GOT3 (cell line): ENCODE results near the gene RBM26.

Source experiments
- DNase-seq: peaks from one replicate; lab custom pipeline; 2025; ENCODE audit warnings: mixed read lengths; lab: John Stamatoyannopoulos, UW

Gene RBM26, protein sequence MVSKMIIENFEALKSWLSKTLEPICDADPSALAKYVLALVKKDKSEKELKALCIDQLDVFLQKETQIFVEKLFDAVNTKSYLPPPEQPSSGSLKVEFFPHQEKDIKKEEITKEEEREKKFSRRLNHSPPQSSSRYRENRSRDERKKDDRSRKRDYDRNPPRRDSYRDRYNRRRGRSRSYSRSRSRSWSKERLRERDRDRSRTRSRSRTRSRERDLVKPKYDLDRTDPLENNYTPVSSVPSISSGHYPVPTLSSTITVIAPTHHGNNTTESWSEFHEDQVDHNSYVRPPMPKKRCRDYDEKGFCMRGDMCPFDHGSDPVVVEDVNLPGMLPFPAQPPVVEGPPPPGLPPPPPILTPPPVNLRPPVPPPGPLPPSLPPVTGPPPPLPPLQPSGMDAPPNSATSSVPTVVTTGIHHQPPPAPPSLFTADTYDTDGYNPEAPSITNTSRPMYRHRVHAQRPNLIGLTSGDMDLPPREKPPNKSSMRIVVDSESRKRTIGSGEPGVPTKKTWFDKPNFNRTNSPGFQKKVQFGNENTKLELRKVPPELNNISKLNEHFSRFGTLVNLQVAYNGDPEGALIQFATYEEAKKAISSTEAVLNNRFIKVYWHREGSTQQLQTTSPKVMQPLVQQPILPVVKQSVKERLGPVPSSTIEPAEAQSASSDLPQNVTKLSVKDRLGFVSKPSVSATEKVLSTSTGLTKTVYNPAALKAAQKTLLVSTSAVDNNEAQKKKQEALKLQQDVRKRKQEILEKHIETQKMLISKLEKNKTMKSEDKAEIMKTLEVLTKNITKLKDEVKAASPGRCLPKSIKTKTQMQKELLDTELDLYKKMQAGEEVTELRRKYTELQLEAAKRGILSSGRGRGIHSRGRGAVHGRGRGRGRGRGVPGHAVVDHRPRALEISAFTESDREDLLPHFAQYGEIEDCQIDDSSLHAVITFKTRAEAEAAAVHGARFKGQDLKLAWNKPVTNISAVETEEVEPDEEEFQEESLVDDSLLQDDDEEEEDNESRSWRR

DNA sequence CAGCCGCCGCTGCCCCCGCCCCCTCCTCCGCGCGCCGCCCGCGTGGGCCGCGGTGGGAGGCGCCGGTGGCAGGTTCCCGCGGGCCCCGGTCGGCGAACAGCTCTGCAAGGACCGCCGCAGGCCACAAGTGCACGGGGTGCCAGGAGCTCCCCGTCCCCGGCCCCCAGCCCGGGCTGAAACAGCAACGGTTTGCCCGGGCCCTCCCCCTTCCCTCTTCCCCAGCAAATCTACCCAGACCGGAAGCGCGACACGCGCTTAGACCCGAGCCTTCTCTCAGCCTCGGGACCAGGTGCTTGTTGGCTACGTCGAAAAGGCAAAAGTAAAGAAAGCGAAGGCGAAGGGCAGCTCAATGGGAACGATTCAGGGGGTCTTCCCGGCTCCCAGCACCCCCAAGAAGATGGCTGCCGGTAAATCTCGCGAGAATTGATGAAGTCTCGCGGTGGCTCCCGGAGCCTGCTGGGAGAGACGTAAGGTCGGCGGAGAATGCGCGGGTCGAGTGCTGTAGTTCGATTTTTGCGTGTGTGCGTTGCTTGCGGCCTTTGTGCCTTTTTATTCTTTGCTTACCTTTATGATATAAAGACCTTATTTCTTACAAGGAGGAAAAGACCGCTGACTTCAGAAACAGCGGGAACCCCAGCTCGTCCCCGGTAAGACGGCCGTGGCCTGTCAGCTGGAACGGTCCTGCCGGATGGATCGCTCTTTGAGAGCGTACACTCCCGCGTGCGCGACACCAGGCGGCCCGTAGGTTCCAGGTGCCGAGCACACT is at the start of gene RBM26:
RBM26 (minus strand) TSS at position 425 of the 766 bp plus-strand sequence. CDS start 481 bp downstream, outside the sequence.
- DNase-seq = peak; percentile 68

DNA sequence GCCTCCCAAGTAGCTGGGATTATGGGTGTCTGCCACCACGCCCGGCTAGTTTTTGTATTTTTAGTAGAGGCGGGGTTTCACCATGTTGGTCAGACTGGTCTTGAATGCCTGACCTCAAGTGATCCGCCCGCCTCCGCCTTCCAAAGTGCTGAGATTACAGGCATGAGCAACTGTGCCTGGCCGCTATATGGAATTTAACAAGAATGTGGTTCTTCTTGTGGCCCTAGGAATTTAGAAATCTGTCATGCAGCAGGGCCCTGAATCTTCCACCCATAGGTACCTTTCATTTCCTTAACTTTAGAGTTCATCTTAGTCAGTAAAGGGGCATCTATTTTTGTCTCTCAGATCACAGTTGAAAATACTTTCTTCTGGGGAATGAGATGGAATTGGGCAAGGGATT is 49.3 kb upstream of the RBM26 start:
- no peak for DNase-seq

DNA sequence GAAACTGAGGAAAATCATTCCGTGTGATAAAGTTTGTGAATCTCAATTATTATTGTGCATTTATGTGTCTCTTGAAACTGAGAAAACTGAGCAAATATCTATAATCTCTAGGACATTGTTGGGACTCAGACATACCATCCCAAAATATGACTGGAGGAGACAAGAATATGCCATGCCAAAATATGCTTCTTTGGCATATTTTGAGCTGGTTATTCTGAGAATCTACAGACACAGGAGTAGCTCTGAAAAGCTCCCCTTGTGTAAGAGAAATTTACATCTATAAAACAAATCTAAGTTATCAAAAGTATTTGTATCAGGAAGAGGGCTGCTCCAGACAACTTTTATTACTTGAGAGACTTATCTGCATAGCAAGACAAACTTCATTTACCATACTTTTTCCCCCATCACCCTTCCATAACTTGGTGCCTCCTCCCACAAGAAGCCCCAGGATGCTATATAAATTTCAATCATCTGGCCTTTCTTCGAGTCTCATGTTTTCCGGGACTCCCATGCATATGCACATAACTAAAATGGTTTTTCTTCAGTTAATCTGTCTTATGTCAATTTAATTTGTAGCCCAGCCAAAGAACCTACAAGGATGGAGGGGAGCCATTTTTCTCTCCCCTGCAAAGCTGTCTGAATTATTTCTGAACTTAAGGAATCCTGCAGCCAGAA is 46.3 kb upstream of the RBM26 start:
- no peak for DNase-seq

DNA sequence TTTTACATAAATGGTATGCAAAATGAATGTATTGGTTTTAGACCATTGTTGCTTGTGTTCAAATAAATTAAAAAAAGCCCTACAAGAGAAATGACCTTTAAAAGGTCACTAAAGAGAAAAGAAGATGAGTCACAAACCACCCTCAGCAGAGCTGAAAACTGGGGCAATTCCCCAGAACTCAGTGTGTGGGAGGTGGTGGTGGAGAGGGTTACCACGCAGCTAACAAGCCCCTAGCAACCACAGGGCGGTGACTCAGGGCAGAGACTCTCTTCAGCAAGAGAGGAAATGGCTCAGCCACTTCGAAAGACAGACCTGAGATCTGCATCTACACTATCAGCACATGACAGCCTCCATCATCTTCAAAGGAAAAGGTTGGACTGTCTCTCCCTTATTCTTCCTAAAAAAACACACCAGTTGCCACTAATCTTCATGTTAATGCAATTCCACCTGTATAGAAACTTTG is 45.5 kb upstream of the RBM26 start:
- peak; percentile 67 for DNase-seq

DNA sequence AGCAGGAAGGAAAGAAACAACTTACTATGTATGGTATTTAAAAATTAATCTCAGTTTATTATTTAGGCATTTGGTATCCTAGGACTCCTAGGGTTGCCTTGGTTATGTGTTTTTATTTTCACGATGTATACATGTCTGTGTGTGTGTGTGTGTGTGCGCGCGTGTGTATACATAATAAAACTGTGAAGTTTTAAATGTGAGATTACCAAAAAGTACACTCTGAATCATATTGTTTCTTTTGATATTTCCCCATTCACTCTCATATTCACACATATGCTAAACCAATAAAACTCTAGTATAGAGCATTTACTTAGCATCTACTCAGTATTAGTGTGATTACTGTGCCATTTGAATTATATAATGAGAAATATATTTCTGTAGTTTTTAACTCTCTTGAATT is 44.1 kb upstream of the RBM26 start:
- DNase-seq = no peak

DNA sequence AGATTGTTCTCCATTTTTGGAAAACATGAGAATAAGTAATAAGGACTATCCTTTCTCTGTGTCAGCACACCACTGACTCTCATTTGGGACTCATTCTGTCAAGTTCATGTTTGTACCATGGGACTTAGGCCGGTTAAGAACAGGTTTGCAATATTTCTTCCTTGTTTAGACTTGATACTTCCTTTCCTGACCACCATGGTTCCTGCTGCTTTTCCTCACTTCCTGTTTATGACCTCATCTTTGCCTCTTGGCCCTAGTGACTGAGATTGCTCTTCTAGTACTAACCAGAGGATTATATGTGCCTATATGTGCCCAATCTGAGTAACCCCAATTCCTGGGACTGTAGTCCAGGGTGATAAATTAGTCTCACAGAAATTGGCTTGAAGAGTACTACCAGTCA is 42.4 kb upstream of the RBM26 start:
- no peak for DNase-seq

DNA sequence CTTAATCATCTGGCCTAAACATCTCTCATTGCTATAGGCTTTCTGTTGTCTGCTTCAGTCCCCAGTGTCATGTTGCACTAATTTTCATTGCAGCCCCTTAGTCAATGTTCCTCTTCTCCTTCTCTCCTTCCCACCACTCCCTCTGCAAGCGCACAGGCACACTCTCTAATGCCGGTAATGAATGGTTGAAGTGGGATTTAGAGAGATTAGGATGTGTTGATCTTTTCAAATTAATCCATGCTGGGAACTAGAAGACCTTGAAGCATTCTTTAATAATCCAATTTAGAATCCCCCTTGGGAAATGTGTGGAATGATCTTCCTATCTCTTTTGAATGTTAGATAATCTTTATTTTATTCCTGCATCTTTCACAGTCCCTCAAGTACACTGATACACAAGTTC is 41.7 kb upstream of the RBM26 start:
- DNase-seq = no peak

DNA sequence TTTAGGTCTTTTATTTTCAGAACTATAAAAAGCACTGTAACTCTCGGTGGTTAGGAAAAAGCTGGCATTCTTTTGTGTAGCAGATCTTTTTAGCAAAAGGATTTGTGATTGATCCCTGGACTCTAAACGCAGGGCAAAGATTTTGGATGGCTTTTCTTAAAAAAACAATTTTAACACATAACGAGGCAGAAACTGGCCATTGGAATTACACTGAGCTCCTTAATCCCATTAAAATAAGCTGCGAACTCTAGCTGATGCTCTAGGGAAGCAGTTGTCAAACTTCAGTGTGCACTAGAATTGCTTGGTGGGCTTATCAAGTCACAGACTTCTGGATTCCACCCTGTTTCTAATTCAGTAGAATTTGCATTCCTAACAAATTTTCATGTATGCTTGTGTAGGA is 41.1 kb upstream of the RBM26 start:
- DNase-seq = no peak

DNA sequence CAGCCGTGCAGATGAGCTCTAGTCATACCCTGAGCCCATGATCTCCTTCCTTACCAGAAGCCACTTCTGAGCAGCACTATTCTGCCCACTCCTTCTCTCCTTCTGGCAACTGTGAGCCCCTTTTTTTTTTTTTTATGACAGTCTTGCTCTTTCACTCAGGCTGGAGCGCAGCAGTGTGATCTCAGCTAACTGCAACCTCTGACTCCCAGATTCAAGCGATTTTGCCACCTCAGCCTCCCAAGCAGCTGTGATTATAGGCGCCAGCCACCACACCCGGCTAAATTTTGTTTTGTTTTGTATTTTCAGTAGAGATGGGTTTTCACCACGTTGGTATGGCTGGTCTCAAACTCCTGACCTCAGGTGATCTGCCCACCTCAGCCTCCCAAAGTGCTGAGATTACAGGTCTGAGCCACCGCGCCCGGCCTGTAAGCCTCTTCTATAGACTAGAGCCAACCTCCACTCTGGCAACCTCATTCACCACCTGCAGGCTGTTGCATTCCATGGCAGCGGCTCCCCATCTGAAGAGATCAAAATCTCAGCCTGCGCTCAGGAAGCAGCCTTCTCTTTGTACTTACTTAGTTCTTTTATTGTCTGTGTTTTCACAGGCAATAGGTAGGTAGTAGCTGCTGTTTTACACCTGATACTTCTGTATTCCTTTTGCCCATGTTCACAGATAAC is 40.1 kb upstream of the RBM26 start:
- DNase-seq = no peak

DNA sequence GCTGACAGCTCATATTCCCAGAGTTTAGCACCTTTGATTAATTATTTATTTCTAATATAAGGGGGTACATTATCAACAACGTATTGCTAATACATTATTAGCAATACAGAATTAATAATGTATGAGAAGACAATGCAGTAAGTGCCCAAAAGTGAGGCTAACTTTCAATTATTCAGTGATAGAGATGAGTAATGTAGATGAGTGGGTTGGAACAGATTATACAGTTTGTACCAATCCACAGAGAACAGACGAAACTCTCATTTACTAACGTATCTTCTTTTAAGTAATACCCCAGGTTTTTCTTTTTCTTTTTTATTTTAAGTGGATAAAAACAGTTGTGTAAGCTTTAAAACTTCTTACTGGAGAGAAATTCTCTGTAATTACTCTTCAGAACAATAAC is 36.7 kb upstream of the RBM26 start:
- DNase-seq = no peak

DNA sequence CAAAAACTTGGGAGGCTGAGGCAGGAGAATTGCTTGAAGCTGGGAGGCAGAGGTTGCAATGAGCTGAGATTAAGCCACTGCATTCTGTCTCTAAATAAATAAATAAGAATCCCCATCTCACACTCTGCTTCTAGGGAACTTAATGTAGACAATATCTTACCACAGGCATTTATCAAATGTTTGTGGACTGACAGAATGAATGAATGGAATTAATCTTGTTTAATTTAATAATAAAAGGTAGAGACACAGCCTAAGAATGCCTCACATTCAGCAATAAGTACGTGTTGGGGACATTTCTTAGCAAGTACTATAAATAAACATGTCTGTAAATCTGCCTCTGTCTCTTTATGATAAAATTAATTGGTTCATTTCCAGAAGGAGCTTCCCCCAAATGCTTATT is 36.2 kb upstream of the RBM26 start:
- DNase-seq = no peak

DNA sequence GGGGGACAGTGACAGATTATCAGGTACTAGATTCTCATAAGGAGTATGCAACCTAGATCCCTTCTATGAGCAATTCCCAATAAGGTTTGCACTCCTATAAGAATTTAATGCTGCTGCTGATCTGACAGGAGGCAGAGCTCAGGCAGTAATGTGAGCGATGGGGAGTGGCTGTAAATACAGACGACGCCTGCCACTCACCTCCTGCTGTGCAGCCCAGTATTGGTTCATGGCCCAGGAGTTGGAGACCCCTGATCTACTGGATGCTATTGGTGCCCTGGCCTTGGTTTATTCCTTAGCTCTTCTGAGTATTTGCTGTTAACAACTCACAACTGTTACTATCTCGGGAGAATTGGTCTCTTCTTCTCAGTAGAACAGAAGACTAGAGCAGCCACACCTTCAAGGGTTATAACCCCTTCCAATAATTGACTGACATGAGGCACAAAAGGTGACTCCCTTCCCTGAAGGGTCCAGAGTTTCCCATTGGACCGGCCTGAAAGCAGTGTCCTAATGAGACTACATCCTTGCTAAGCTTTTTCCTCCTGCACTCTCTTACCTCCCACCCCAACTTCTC is 35.0 kb upstream of the RBM26 start:
- no peak for DNase-seq

DNA sequence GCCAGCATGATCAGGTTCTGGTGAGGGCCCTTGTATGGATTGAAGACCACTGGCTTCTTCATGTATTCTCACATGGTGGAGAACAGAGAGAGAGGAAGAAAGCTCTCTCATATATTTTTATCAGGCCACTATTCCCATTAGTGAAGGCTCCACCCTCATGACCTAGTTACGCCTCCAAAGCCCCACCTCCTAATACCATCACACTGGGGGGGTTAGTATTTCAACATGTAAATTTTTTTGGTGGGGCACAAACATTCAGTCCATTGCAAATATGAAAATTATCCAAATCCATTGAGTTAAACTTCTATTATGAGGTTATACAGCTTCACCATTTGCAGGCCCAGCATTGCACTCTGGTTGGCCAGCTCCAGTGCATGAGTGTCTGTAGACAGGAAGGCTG is 33.2 kb upstream of the RBM26 start:
- DNase-seq = no peak

DNA sequence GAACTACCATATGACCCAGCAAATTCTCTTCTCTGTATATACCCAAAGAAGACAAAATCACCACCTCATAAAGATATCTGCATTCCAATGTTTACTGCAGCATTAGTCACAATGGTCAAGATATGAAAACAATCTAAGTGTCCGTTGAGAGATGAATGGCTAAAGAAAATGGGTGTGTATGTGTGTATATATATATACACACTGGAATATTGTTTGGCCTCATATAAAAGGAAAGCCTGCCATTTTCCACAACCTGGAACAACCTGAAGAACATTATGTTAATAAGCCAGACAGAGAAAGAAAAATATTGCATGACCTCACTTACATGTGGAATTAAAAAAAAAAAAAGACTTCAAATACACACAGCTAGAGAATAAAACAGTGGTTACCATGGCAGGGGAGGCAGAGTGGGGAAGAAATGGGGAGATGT is 29.5 kb upstream of the RBM26 start:
- DNase-seq = no peak

DNA sequence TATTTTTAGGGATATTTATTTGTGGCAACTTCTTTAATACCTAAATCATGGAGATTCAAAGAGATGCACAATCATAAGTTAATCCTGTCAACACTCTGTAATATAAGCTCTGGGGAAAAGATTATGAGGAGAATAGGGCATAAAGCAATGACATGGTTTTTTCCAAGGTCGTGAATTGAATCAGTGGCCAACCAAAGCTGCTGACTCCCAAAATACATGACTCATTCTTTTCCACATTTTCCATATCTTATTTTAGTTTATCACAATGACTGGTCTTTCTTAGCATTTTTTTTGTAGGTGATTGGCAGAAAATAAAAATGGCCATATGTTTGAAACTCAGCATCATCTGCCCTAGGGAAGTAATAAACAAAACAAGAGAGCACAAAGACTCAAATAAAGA is 28.5 kb upstream of the RBM26 start:
- no peak for DNase-seq

DNA sequence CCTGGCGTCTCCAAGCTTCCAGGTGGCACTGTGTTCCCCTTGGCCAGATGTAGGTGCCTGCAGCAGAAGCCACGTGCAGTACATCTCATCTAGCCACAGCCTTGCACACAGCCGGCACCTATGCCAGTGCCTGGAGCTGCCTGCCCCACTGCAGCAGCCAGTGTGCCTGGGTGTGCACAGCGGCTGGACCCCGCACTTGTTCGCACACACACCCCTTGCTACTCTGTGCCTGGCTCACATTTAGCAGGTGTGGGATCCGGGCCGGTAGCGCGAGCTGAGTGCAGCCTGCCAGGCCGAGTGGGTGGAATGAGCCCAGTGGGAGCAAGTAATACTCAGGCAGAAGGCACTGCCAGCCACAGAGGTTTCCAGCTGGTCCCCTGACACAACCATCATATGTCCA is 26.9 kb upstream of the RBM26 start:
- no peak for DNase-seq

DNA sequence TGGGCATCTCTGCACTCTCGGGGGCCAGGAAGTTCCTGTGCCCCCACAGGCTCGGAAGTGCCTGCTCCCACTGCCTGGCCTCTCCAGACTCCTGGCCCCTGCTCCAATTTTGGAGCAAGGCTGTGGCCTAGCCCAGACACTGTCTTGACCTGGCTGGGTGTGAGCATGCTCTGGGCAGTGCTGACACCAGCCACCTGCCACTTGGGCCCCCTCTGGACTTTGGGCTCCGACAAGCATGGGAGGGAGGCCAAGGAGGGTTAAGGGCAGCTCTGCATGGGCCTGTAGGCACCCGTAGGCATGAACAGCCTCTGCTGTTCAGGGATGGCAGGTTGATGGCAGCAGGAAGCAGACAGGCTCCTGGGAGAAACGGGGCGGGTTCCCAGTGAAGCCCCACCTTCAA is 26.0 kb upstream of the RBM26 start:
- no peak for DNase-seq

DNA sequence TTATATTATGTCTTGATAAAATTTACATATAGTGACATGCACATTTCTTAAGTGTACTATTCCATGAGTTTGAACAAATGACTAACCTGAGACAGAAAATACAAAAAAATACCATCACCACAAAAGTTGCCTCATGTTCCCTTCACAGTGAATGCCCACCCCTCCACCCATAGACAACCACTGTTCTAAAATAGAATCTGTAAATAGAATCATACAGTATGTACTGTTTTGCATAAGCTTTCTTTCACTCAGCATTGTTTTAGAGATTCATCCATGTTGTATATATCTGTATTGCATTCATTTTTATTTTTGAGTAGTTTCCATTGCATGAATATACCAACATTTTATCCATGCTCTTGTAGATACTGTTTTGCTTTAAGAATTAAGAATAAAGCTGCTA is 23.3 kb upstream of the RBM26 start:
- DNase-seq = no peak

DNA sequence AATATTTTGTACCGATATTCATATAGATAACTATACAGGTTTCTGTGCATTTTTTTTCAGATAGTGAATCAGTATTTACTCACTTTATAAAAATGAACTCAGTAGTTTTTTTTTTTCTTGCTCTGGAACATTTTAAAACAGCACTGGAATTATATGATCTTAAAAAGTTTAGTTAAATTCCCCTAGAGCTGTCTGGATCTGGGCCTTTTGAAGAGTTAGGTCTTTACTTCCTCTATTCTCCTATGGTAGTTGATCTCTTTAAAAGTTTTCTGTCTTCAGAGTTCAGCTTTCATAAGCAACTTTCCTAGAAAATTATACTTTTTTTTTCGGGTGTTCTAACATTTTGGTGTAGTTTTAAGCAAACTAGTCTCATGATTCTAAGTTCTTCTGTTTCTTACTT is 21.8 kb upstream of the RBM26 start:
- no peak for DNase-seq

DNA sequence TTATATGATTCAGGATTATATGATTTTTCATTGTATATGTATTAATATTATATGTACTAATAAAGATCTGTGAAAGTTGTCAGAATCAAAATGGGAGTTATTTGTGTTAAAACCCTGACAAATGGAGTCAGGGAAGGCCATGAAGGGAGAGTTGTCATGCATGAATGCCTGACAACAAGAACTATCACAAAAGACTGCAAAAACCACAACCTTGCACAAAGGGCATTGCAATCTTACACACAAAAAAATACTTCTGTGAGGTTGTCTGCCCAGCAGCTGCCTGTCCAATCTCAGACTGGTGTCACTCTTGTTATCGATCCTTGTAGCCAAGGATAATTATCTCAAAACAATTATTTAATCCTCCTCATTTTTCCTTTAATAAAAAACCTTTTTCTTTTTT is 21.2 kb upstream of the RBM26 start:
- DNase-seq = no peak
